SH-SY5Y (cell line): ENCODE measurements around the gene MTCL1.

Experiments
- GATA2 ChIP-seq: IDR thresholded peaks from 2 replicates; pipeline ENCODE4 v1.6.1; 2011; ENCODE audit warnings: mild to moderate bottlenecking, low read depth, low read length
- GATA3 ChIP-seq: IDR thresholded peaks from 2 replicates; pipeline ENCODE4 v1.6.1; 2011; ENCODE audit warnings: low read depth, mild to moderate bottlenecking, low read length, moderate library complexity

DNA sequence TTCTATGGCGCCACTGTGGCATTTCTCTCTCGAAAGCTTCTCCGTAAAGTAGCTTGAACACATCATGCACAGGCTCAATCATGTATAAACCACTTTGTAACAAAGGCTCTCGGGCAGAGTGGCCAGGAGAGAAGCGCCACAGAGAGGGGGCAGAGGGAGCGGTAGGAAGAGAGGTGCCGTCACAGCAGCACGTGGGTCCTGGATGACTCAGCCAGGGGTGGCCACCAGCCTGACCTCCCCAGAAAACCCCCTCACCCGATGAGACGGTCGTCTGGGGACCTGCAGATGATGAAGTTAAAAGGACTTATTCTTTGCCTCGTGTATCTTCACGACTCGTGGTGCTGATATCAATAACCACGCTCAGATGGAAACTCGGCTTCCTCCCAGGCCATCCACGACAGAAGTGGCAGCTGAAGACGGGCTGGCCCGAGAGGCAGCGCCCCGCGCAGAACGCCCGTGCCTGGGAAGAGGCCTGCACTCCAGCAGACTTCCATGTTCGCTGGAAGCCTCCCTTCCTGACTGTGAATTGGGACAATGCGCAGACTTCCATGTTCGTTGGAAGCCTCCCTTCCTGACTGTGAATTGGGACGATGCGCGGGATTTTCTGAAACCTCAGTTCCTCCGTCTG is 46.4 kb upstream of the MTCL1 start:
- no peak for TF ChIP-seq GATA2
- TF ChIP-seq GATA3, result no peak
